Liver (tissue), 9 donors: Measurements from ENCODE around the gene ILK. TPM values are rescaled to one million over a fixed set of nuclear protein-coding genes. Genes with fewer than 3 reads are reported as not detected.

Source experiments
- DNase-seq: peaks from one replicate; pipeline ENCODE4 v3.0.0-alpha.2; 2017; ENCODE audit warnings: low spot score
- H3K27ac ChIP-seq, 2 donors: one replicate each; pipeline ENCODE4 v1.7.0; 2013; ENCODE audit warnings: inconsistent platforms in 2 of 2, low read length in 2 of 2, control low read depth in 1 of 2, low read depth in 1 of 2, mild to moderate bottlenecking in 1 of 2
- H3K27me3 ChIP-seq, 4 donors: one replicate each; pipeline versions ENCODE4 v1.6.1 to v1.7.0; 2013; ENCODE audit warnings: low read length in 3 of 4, inconsistent platforms in 1 of 4, mild to moderate bottlenecking in 1 of 4, moderate library complexity in 1 of 4; ENCODE audit not compliant: control insufficient read depth in 4 of 4, insufficient read depth in 4 of 4
- H3K36me3 ChIP-seq, 4 donors: one replicate each; pipeline versions ENCODE4 v1.6.1 to v1.7.0; 2013; ENCODE audit warnings: low read length in 3 of 4, mild to moderate bottlenecking in 3 of 4, low read depth in 1 of 4, moderate library complexity in 1 of 4; ENCODE audit not compliant: control insufficient read depth in 4 of 4, insufficient read depth in 3 of 4
- H3K4me1 ChIP-seq, 4 donors: one replicate each; pipeline versions ENCODE4 v1.6.1 to v1.7.0; 2013; ENCODE audit warnings: low read length in 3 of 4, mild to moderate bottlenecking in 3 of 4, moderate library complexity in 1 of 4; ENCODE audit not compliant: control insufficient read depth in 4 of 4, insufficient read depth in 4 of 4
- H3K4me3 ChIP-seq, 3 donors: one replicate each; pipeline versions ENCODE4 v1.6.1 to v1.7.0; 2013; ENCODE audit warnings: low read length in 3 of 3, control low read depth in 1 of 3, low read depth in 1 of 3, mild to moderate bottlenecking in 1 of 3
- H3K9ac ChIP-seq, 2 donors: one replicate each; pipeline ENCODE4 v1.7.0; 2013; ENCODE audit warnings: low read length in 2 of 2, mild to moderate bottlenecking in 2 of 2, moderate library complexity in 2 of 2, control low read depth in 1 of 2, low read depth in 1 of 2
- H3K9me3 ChIP-seq, 4 donors: one replicate each; pipeline versions ENCODE4 v1.6.1 to v1.7.0; 2013; ENCODE audit warnings: low read length in 3 of 4; ENCODE audit not compliant: control insufficient read depth in 4 of 4
- EGR1 ChIP-seq, 2 donors: IDR thresholded peaks; 2 replicates each; pipeline ENCODE4 v1.6.1; 2016 to 2018; ENCODE audit warnings: antibody characterized with exemption in 2 of 2, low read depth in 2 of 2
- FOXA1 ChIP-seq: IDR thresholded peaks from 2 replicates; pipeline ENCODE4 v1.6.1; 2016; ENCODE audit warnings: antibody characterized with exemption
- FOXA2 ChIP-seq: IDR thresholded peaks from 2 replicates; pipeline ENCODE4 v1.6.1; 2016; ENCODE audit warnings: antibody characterized with exemption
- GABPA ChIP-seq, 2 donors: IDR thresholded peaks in 1 of 2; conservative IDR thresholded peaks in 1 of 2; 2 replicates each; pipeline ENCODE4 v1.6.1; 2016; ENCODE audit warnings: antibody characterized with exemption in 2 of 2, mild to moderate bottlenecking in 1 of 2, moderate library complexity in 1 of 2
- HNF4A ChIP-seq, 2 donors: conservative IDR thresholded peaks; 2 replicates each; pipeline ENCODE4 v1.6.1; 2016; ENCODE audit warnings: antibody characterized with exemption in 2 of 2, mild to moderate bottlenecking in 2 of 2
- HNF4G ChIP-seq: IDR thresholded peaks from 2 replicates; pipeline ENCODE4 v1.6.1; 2016; ENCODE audit warnings: antibody characterized with exemption
- JUND ChIP-seq, 2 donors: IDR thresholded peaks; 2 replicates each; pipeline ENCODE4 v1.6.1; 2016; ENCODE audit warnings: antibody characterized with exemption in 2 of 2
- NR2F2 ChIP-seq: IDR thresholded peaks from 2 replicates; pipeline ENCODE4 v1.6.1; 2016; ENCODE audit warnings: antibody characterized with exemption
- RAD21 ChIP-seq, 2 donors: IDR thresholded peaks; 2 replicates each; pipeline ENCODE4 v1.6.1; 2016; ENCODE audit warnings: antibody characterized with exemption in 2 of 2, mild to moderate bottlenecking in 2 of 2
- REST ChIP-seq: IDR thresholded peaks from 2 replicates; pipeline ENCODE4 v1.6.1; 2016; ENCODE audit warnings: antibody characterized with exemption, mild to moderate bottlenecking
- RXRA ChIP-seq, 2 donors: IDR thresholded peaks; 2 replicates each; pipeline ENCODE4 v1.6.1; 2017 to 2018; ENCODE audit warnings: antibody characterized with exemption in 2 of 2, mild to moderate bottlenecking in 1 of 2
- SP1 ChIP-seq: IDR thresholded peaks from 2 replicates; pipeline ENCODE4 v1.6.1; 2018; ENCODE audit warnings: antibody characterized with exemption, mild to moderate bottlenecking
- TAF1 ChIP-seq: conservative IDR thresholded peaks from 2 replicates; pipeline ENCODE4 v1.6.1; 2016; ENCODE audit warnings: antibody characterized with exemption, mild to moderate bottlenecking
- YY1 ChIP-seq: IDR thresholded peaks from 2 replicates; pipeline ENCODE4 v1.6.1; 2016; ENCODE audit warnings: antibody characterized with exemption, mild to moderate bottlenecking
- ZBTB33 ChIP-seq: IDR thresholded peaks from 2 replicates; pipeline ENCODE4 v1.6.1; 2016; ENCODE audit warnings: antibody characterized with exemption
- WGBS: extraction: QIAGEN DNeasy Blood & Tissue Kit; methylation state at CpG from one replicate; pipeline ENCODE4 v1.1.7; 2013; 5-methylcytosine and 5-hydroxymethylcytosine counted together
- polyA plus RNA-seq, 2 donors: library from polyadenylated mRNA; stranded (reverse) in 1 of 2; unstranded in 1 of 2; fragments of 200-250 nt in 1 of 2; fragments of >200 nt in 1 of 2; fragmentation: Nextera tagmentation in 1 of 2; extraction: Ambion mirVana in 1 of 2; gene quantifications; one replicate each; pipeline versions ENCODE4 v1.2.1 to v1.2.3, GENCODE V29; 2013 to 2015
- total RNA-seq, 2 donors: library from RNA; depleted of rRNA; stranded (reverse); fragments of >200 nt; gene quantifications; one replicate each; pipeline ENCODE4 v1.2.3, GENCODE V29; 2014
- TF ChIP-seq, protein P1 (sequence below): IDR thresholded peaks from 2 replicates; pipeline ENCODE4 v1.6.1; 2016; ENCODE audit warnings: antibody characterized with exemption
- TF ChIP-seq, protein P2 (sequence below): fragments of 150-350 bp; IDR thresholded peaks from 2 replicates; pipeline ENCODE4 v1.5.1; 2017; ENCODE audit warnings: improper control_type of control experiment, low read depth, low read length; ENCODE audit not compliant: missing input control
- TF ChIP-seq, protein P3 (sequence below): IDR thresholded peaks from 2 replicates; pipeline ENCODE4 v1.6.1; 2016; ENCODE audit warnings: antibody characterized with exemption
- donor health status: healthy.
- donor health status: healthy.
- donor health status: healthy.
- donor health status: healthy.
- donor health status: healthy.

ILK gene
- total and polyA plus RNA-seq, 4 donors = 29.6 to 69.1 (median 48.2) TPM

DNA sequence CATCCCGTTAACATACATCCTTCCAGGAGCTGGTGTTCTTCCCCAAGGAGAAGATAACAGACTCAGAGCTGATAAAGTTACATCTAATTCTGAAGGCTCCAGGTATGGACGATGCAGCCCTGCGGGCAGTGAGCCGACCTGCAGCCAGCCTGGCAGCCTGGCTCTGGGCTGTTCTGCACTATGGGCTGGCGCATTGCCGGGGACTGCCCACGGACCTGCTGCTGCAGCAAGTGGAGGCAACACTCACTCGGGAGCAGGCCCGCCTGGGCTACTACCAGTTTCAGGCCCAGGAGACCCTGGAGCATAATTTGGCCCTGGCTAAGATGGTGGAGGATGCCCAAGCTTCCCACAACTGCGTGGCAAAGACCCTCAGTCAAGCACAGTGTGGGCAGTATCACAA, 39.9 kb upstream of the ILK start:
- no peak for DNase-seq
- TF ChIP-seq NR2F2 = no peak
- TF ChIP-seq, protein P1, sequence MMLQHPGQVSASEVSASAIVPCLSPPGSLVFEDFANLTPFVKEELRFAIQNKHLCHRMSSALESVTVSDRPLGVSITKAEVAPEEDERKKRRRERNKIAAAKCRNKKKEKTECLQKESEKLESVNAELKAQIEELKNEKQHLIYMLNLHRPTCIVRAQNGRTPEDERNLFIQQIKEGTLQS = no peak
- TF ChIP-seq JUND (IDR thresholded peaks at IDR 0.05) = no peak
- no peak for TF ChIP-seq FOXA1
- no peak for TF ChIP-seq TAF1
- TF ChIP-seq EGR1 (IDR thresholded peaks at IDR 0.05; ENCODE audit: low read depth in 2 of 2) = no peak
- no peak for TF ChIP-seq RAD21 (IDR thresholded peaks at IDR 0.05)
- no peak for TF ChIP-seq FOXA2
- TF ChIP-seq RXRA (IDR thresholded peaks at IDR 0.05) = no peak
- TF ChIP-seq, protein P2, sequence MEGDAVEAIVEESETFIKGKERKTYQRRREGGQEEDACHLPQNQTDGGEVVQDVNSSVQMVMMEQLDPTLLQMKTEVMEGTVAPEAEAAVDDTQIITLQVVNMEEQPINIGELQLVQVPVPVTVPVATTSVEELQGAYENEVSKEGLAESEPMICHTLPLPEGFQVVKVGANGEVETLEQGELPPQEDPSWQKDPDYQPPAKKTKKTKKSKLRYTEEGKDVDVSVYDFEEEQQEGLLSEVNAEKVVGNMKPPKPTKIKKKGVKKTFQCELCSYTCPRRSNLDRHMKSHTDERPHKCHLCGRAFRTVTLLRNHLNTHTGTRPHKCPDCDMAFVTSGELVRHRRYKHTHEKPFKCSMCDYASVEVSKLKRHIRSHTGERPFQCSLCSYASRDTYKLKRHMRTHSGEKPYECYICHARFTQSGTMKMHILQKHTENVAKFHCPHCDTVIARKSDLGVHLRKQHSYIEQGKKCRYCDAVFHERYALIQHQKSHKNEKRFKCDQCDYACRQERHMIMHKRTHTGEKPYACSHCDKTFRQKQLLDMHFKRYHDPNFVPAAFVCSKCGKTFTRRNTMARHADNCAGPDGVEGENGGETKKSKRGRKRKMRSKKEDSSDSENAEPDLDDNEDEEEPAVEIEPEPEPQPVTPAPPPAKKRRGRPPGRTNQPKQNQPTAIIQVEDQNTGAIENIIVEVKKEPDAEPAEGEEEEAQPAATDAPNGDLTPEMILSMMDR = no peak
- TF ChIP-seq REST = no peak
- no peak for TF ChIP-seq ZBTB33
- no peak for TF ChIP-seq YY1
- TF ChIP-seq, protein P3, sequence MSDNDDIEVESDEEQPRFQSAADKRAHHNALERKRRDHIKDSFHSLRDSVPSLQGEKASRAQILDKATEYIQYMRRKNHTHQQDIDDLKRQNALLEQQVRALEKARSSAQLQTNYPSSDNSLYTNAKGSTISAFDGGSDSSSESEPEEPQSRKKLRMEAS = no peak
- no peak for TF ChIP-seq SP1
- TF ChIP-seq GABPA (IDR thresholded peaks at IDR 0.05 in 1 of 2, conservative IDR thresholded peaks at IDR 0.05 in 1 of 2) = no peak
- Histone ChIP-seq H3K27me3 (no peaks in the 10 kb centered on the region), H3K4me1 (peaks cover 3 to 26% (median 23%) of the 10 kb centered on the region in 4 donors), H3K9me3 (no peaks in the 10 kb centered on the region), H3K36me3 (no peaks in the 10 kb centered on the region), H3K4me3 (no peak overlapping the region), H3K9ac (no peak overlapping the region), H3K27ac (no peak overlapping the region)
- WGBS = 84% methylated on average over 10 of the region's 10 CpGs

- Histone ChIP-seq H3K4me1 (peaks cover 3 to 30% (median 26%) of the 10 kb centered on the region in 4 donors), H3K36me3 (no peaks in the 10 kb centered on the region), H3K4me3 (no peak overlapping the region), H3K27ac (no peak overlapping the region), H3K9ac (no peak overlapping the region), H3K27me3 (no peaks in the 10 kb centered on the region), H3K9me3 (no peaks in the 10 kb centered on the region)
- WGBS = 92% methylated on average over 2 of the region's 2 CpGs
- DNase-seq = no peak
- TF ChIP-seq FOXA2 = no peak
- TF ChIP-seq, protein P2 = no peak
- TF ChIP-seq HNF4A (conservative IDR thresholded peaks at IDR 0.05) = no peak
- TF ChIP-seq REST = no peak
- TF ChIP-seq, protein P3 = no peak
- no peak for TF ChIP-seq EGR1 (IDR thresholded peaks at IDR 0.05; ENCODE audit: low read depth in 2 of 2)
- TF ChIP-seq GABPA (IDR thresholded peaks at IDR 0.05 in 1 of 2, conservative IDR thresholded peaks at IDR 0.05 in 1 of 2) = no peak
- TF ChIP-seq HNF4G = no peak
- no peak for TF ChIP-seq RXRA (IDR thresholded peaks at IDR 0.05)
- TF ChIP-seq RAD21 (IDR thresholded peaks at IDR 0.05) = no peak
- no peak for TF ChIP-seq FOXA1
- TF ChIP-seq SP1 = no peak
Measured at GRCh38 chr11:6565325-6565724, 38.2 kb upstream of the ILK start.
